Hematopoietic multipotent progenitor cell treated with erythropoietin and hydrocortisone succinate and interleukin-3 and kit ligand, for 4 days (in vitro differentiated cells): ENCODE results near the gene UBE2E3.
"Not testable (repeated sequence)": the region's sequence is repeated elsewhere in the genome, so short reads cannot be mapped to it uniquely, and the experiment has no call there.

Source experiments
- DNase-seq: peaks from one replicate; pipeline ENCODE4 v3.0.0-alpha.2; 2015

Gene UBE2E3

DNA sequence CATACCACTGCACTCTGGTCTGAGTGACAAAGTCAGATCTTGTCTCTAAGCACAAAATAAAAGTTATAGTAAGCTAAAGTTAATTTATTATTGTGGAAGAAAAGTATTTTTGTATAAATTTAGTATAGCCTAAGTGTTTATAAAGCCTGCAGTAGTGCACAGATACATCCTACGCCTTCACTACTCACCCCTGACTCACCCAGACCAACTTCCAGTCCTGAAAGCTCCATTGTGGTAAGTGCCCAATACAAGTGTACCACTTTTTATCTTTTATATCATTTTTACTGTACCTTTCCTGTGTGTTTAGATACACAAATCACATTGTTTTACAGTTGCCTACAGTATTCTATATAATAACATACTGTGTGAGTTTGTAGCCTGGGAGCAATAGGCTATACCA is 57.5 kb downstream of the UBE2E3 start:
- DNase-seq: no peak

GRCh38 chr2:181038796-181039195 is 58.4 kb downstream of the UBE2E3 start:
- DNase-seq: no peak

DNA sequence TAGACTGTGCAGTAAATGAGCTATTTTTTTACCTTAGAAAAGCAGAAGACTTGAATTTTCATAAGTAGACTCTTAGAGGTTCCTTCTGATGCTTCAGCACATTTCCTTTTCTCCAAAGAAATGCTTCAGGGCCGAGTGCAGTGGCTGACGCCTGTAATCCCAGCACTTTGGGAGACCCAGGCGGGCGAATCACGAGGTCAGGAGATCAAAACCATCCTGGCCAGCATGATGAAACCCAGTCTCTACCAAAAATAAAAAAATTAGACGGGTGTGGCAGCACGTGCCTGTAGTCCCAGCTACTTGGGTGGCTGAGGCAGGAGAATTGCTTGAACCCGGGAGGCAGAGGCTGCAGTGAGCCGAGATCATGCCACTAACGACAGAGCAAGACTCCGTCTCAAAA is 60.4 kb downstream of the UBE2E3 start:
- not testable (repeated sequence) for DNase-seq

GRCh38 chr2:181041661-181042060 is 61.3 kb downstream of the UBE2E3 start:
- DNase-seq: no peak

GRCh38 chr2:181042706-181043105 is 62.3 kb downstream of the UBE2E3 start:
- DNase-seq: peak; percentile 70

GRCh38 chr2:181046833-181047232 is 66.4 kb downstream of the UBE2E3 start:
- no peak for DNase-seq

DNA sequence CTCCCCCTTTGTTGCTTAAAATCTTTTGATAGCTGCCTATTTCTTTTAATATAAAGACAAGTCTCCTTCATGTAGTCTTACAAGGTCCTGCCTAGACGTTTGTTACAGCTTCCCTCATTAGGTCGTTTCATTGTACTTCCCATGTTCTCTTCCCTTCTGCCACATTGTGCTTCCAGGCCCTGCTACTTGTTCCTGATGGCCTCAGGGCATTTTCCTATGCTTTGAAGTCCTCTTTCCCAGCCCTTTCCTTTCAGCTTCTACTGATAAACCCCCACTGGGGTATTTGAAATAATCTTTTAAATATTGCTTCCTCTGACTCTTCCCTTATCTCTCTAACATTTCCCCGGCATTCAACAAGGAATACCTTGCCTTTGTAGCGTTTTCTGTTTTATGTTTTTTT is 67.4 kb downstream of the UBE2E3 start:
- no peak for DNase-seq

DNA sequence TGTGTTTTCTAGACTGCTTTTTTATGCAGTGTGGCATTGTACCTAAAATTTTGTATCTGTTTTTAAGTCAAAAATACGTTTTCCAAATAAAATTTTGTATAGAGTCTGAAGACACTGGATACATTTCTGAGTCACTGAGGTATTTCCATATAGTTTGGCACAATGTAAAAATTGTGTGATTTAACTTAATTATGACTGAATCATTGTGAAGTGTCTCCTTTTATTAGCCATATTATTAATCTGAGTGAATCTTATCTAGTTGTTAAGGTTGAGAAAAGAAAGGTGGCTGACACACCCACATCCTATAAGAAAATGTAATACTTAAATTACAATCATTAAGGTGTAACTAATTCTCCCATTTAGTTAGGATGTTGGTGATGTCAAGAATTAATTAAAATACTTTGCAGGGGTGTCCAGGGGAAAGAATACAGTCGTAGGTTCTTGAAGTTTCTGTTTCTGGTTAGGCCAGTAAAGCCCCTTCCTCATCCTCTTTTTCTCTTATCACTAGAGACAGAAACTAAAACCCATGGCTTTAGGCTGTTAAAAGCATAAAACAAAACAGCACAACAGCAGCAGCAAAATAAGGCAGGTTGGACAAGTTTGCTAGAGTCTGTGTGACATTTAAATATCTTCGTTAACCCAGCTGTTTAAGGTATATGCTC is 71.6 kb downstream of the UBE2E3 start:
- no peak for DNase-seq

- DNase-seq: no peak
Measured at GRCh38 chr2:181052523-181052891, 72.1 kb downstream of the UBE2E3 start.

GRCh38 chr2:181054256-181054655 is 73.9 kb downstream of the UBE2E3 start:
- no peak for DNase-seq

GRCh38 chr2:181054843-181055242 is 74.4 kb downstream of the UBE2E3 start:
- no peak for DNase-seq

DNA sequence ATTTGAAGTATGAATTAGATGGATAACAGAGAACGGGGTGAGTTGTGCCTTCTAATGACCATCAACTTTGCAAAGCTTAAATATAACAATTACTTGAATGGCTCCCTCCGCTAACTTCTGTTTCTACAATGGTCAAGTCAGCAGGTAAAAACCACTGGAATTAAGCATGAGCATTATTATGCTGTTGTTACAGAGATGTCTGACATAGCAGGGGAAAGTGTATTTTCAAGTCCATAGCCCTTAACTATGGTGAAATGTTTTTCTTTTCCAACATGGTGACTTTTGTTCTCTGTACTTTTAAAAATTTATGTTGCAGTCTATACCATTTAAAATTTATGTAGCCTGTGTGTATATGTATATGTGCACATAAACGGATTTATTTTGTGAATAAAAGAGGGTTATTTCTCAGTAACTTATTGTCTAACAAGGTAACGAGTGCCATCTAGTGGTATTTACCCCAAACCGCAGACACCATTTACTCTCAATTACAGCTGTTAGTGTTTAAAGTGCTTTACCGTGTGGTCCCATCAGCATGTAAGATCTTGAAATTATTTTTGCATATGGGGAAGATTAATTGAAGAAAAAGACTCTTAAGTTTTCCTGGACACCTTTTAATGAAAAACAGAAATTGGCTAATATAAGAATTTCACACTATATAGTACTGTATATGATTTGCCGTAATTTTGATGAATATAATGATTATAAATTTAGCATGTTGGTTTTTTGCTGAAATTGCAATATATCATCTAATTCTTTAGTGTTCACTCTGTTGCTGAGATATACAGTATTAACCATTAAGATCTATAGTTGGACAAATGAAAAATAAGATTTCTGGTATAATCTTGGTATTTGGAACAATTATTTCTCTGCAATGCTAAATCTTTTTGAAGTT is 78.2 kb downstream of the UBE2E3 start:
- peak; percentile 82 for DNase-seq

DNA sequence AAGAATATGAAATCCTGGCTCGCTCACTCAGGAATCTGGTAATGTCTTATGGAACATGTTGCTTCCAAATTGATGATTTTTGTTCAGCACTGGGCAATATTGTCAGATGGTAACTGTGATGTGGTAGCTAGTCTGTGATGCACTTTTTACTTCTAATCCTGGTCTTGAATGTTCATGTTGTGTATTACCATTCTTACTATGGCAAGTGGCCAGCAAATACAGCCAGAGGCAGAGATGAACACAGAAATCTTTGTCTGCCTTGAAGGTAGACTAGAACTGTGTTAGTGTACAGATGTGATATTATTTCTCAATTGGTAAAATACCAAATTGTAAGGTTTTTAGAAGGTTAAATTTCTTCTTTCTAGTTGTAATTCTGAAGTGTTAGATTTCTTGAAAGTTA is 83.3 kb downstream of the UBE2E3 start:
- no peak for DNase-seq

- no peak for DNase-seq
Measured at GRCh38 chr2:181065458-181065857, 85.1 kb downstream of the UBE2E3 start.

DNA sequence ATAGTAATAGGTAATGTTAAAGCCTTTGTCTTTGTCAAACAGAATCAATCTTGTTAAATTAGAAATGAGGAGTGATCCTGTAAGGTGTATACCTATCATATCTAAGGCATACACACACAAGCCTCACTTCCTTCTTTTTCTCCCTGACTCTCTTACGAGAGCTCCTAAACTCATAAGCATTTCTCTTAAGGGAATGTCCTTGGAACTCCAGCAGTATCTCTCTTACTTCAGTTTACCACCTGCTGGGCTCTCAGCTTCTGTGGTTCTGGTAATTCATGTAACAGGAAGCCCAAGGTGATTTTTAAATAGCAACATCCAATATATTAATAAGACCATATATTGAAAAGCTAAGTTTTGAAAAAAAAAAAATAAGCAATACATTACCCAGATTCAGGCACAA is 85.9 kb downstream of the UBE2E3 start:
- DNase-seq: no peak

GRCh38 chr2:181070119-181070835 is 89.9 kb downstream of the UBE2E3 start:
- DNase-seq: no peak

DNA sequence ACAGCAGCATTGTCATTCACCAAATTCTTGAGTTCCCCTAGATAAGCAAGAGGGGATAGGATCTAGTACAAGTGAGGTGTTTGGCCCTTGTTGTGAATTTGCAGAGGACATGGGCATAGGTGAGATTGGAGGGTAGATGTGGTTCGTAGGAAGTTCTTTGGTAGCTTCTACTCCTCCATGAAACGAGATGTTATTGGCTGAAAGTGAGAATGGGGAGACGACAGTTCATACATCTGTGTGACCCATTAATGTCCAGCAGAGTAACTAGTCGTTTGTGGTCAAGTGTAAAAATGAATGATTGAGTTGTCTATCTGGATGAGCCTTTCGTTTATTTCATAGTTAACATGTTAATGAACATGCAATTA is 90.4 kb downstream of the UBE2E3 start:
- DNase-seq: no peak

- DNase-seq: peak; percentile 66
Measured at GRCh38 chr2:181072486-181073235, 92.3 kb downstream of the UBE2E3 start.

- peak; percentile 41 for DNase-seq
Measured at GRCh38 chr2:181073896-181074295, 93.5 kb downstream of the UBE2E3 start.

- DNase-seq: no peak
Measured at GRCh38 chr2:181074457-181074856, 94.1 kb downstream of the UBE2E3 start.

GRCh38 chr2:181076658-181077057 is 96.3 kb downstream of the UBE2E3 start:
- DNase-seq: no peak

- DNase-seq: peak; percentile 86
Measured at GRCh38 chr2:181077128-181077709, 96.8 kb downstream of the UBE2E3 start.

DNA sequence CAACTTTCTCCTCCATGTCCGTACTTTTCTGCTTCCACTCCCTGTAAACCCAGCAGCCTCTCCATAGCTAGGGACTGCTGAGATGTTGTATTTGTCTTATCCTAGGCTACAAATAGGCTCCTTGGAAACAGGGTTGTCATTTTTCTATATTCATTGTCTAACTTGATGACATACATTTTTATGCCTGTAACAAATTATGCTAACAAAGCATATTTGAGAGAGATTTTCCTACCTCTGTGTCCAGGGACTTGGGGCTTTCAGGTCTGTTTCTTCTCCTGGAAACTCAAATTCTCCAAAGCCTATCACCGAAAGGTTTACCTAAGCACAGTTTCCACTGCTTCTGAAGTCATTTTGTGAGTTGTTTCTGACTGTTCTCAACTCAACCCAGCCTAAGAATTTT is 102.7 kb downstream of the UBE2E3 start:
- no peak for DNase-seq
